GM18505 (cell line): ENCODE results near the gene MRPS30.
"Not testable (repeated sequence)": the region's sequence is repeated elsewhere in the genome, so short reads cannot be mapped to it uniquely, and the experiment has no call there.

Source experiments
- ATAC-seq: cut with Tn5 transposase; IDR thresholded peaks from one replicate; pipeline ENCODE4 v1.9.1; 2021; ENCODE audit not compliant: unreplicated experiment
- POLR2A ChIP-seq: IDR thresholded peaks from 4 replicates; pipeline ENCODE4 v1.6.1; 2011; ENCODE audit warnings: borderline replicate concordance; ENCODE audit not compliant: insufficient read depth, insufficient read length; ENCODE audit errors: extremely low read depth

MRPS30 gene

GRCh38 chr5:44808435-44809214, at the start of gene MRPS30:
Gene MRPS30 (plus strand): TSS chr5:44808947. CDS start chr5:44808963, 16 bp downstream.
- peak; percentile 95 for ATAC-seq
- TF ChIP-seq POLR2A: peak; percentile 85

- no peak for TF ChIP-seq POLR2A
- ATAC-seq: no peak
Measured at GRCh38 chr5:44769200-44769876, 39.4 kb upstream of the MRPS30 start.

- no peak for TF ChIP-seq POLR2A
- no peak for ATAC-seq
Measured at GRCh38 chr5:44769877-44770209, 38.9 kb upstream of the MRPS30 start.

GRCh38 chr5:44770780-44771717, 37.7 kb upstream of the MRPS30 start:
- no peak for TF ChIP-seq POLR2A
- no peak for ATAC-seq

GRCh38 chr5:44772397-44772796, 36.4 kb upstream of the MRPS30 start:
- ATAC-seq: not testable (repeated sequence)

GRCh38 chr5:44774279-44774880, 34.4 kb upstream of the MRPS30 start:
- TF ChIP-seq POLR2A: no peak

GRCh38 chr5:44779167-44779566, 29.6 kb upstream of the MRPS30 start:
- no peak for ATAC-seq
- no peak for TF ChIP-seq POLR2A

More at GRCh38 chr5:44774279-44774880, 34.4 kb upstream of the MRPS30 start:
- ATAC-seq: no peak

GRCh38 chr5:44783634-44784315, 25.0 kb upstream of the MRPS30 start:
- ATAC-seq: no peak

GRCh38 chr5:44787731-44788130, 21.0 kb upstream of the MRPS30 start:
- ATAC-seq: no peak
- no peak for TF ChIP-seq POLR2A

More at GRCh38 chr5:44783634-44784315, 25.0 kb upstream of the MRPS30 start:
- no peak for TF ChIP-seq POLR2A

GRCh38 chr5:44789372-44789995, 19.3 kb upstream of the MRPS30 start:
- not testable (repeated sequence) for ATAC-seq

- not testable (repeated sequence) for ATAC-seq
Measured at GRCh38 chr5:44792031-44792673, 16.6 kb upstream of the MRPS30 start.

GRCh38 chr5:44794371-44794770, 14.4 kb upstream of the MRPS30 start:
- ATAC-seq: no peak
- TF ChIP-seq POLR2A: no peak
